GM12875 (cell line): ENCODE measurements around the gene ADAM17.
"Not testable (repeated sequence)": the region's sequence is repeated elsewhere in the genome, so short reads cannot be mapped to it uniquely, and the experiment has no call there.

Experiments
- H3K4me3 ChIP-seq: one replicate; pipeline ENCODE4 v1.5.1; 2011; ENCODE audit warnings: low read depth, low read length, control low read depth
- CTCF ChIP-seq: IDR thresholded peaks from 2 replicates; pipeline ENCODE4 v1.5.1; 2011; ENCODE audit warnings: low read depth, mild to moderate bottlenecking, control low read depth, inconsistent platforms, low read length, moderate library complexity, borderline replicate concordance; ENCODE audit not compliant: insufficient read depth

Gene ADAM17

GRCh38 chr2:9594366-9595054, 38.9 kb upstream of the ADAM17 start:
- TF ChIP-seq CTCF = no peak
- no peak overlapping the region for H3K4me3 ChIP-seq

GRCh38 chr2:9593925-9594324, 38.3 kb upstream of the ADAM17 start:
- no peak for TF ChIP-seq CTCF
- H3K4me3 ChIP-seq = no peak overlapping the region

DNA sequence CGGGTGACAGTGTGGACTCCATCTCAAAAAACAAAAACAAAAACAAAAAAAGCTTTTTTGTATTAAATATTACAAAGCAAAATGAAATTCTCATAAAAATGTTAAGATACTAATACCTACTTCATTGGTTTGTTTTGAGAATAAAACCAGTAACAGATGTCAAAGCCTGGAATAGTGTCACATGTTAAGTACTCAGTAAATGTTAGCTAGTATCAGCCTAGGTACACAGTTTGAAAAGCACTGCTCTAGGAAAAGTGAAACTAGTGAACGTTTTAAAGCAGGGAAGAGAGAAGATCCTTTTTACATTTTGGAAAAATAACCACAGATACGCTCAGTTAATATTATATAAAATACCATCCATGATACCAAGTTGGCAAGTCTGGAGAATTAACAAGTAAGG, 37.1 kb upstream of the ADAM17 start:
- H3K4me3 ChIP-seq = no peak overlapping the region
- no peak for TF ChIP-seq CTCF

DNA sequence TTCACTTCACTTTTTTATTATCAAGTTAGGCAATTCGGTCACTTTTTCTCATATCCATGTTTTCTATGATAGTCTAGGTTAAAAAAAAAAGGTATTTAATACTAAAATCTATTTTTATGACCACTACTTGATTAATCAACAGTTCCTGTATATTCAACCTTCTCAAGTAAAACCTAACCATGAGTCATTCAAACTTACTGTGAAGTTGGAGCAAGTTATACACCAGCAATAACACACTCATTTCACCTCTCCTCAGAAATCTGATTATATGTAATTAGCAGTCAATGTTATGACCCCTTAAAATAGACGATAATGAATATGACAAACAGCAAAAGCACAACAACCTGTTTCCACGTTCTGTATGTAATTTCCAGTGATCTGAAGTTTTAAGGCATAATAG, 35.0 kb upstream of the ADAM17 start:
- TF ChIP-seq CTCF = no peak
- H3K4me3 ChIP-seq = no peak overlapping the region

DNA sequence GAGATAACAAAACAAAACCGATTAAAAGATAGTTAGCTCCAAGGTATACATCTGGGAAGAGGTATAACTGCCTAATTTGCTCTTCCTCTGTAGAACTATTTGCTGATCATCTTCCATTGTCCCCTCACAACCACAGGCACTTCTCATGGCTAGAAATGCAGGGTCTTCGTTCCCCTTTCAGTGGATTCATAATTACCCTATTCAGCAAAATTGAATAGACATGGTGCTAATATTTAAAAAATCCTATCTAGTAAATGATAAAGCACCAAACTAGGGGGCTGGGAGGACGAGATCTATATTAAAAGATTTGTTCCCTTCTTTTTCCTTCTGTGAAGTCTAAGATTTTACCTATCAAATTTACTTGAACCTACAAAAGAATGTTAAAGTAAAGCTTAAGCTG, 30.8 kb upstream of the ADAM17 start:
- no peak overlapping the region for H3K4me3 ChIP-seq
- no peak for TF ChIP-seq CTCF

GRCh38 chr2:9585486-9585885, 29.9 kb upstream of the ADAM17 start:
- no peak for TF ChIP-seq CTCF
- H3K4me3 ChIP-seq = no peak overlapping the region

- not testable (repeated sequence) for H3K4me3 ChIP-seq
These were observed 29.3 kb upstream of the ADAM17 start for GRCh38 chr2:9584902-9585301.

DNA sequence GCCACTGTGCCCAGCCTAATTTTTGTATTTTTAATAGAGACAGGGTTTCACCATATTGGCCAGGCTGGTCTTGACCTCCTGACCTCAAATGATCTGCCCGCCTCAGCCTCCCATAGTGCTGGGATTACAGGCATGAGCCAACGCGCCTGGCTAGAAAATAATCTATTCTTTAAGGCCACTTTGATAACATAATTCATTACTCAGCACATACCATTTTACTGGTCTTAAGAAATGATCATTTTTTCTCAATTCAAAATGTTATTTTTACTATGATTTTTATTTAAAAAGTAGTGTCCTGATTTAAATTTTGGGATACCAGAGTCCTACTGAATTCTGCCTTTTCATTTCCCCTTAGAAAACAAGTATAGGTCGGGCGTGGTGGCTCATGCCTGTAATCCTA, 27.0 kb upstream of the ADAM17 start:
- H3K4me3 ChIP-seq = no peak overlapping the region
- TF ChIP-seq CTCF = no peak
